Osteoblast (primary cell): ENCODE measurements around the gene COG6. TPM values are rescaled to one million over a fixed set of nuclear protein-coding genes. Genes with fewer than 3 reads are reported as not detected.
A peak's percentile ranks its signal among the peaks of the same experiment; 100 is the strongest.

Source experiments
- DNase-seq: peaks from one replicate; pipeline ENCODE4 v3.0.0; 2011; ENCODE audit warnings: low spot score, mixed read lengths; ENCODE audit not compliant: insufficient read length; ENCODE audit errors: missing footprints
- H2AFZ ChIP-seq: 2 replicates; pipeline ENCODE4 v1.6.0; 2011; ENCODE audit warnings: mild to moderate bottlenecking, low read length
- H3K27ac ChIP-seq: 2 replicates; pipeline ENCODE4 v1.5.1; 2011; ENCODE audit warnings: mild to moderate bottlenecking, low read depth, low read length, moderate library complexity
- H3K27me3 ChIP-seq: 2 replicates; pipeline ENCODE4 v1.6.0; 2012; ENCODE audit warnings: mild to moderate bottlenecking, control low read depth, inconsistent platforms, low read length, moderate library complexity; ENCODE audit not compliant: insufficient read depth
- H3K36me3 ChIP-seq: 2 replicates; pipeline ENCODE4 v1.5.1; 2011; ENCODE audit warnings: mild to moderate bottlenecking, low read length, control low read depth, moderate library complexity; ENCODE audit not compliant: insufficient read depth
- H3K4me1 ChIP-seq: 2 replicates; pipeline ENCODE4 v1.5.1; 2011; ENCODE audit warnings: mild to moderate bottlenecking, low read length, control low read depth, moderate library complexity; ENCODE audit not compliant: insufficient read depth
- H3K4me2 ChIP-seq: 2 replicates; pipeline ENCODE4 v1.6.0; 2011; ENCODE audit warnings: mild to moderate bottlenecking, low read length; ENCODE audit not compliant: insufficient read depth
- H3K4me3 ChIP-seq: fragments of 200-600 bp; sonication (generic); 3 replicates; pipeline ENCODE4 v1.5.1; 2012; ENCODE audit warnings: mild to moderate bottlenecking, low read length, inconsistent platforms; ENCODE audit not compliant: insufficient read depth
- H3K79me2 ChIP-seq: 2 replicates; pipeline ENCODE4 v1.6.0; 2012; ENCODE audit warnings: mild to moderate bottlenecking, low read length, control low read depth, inconsistent platforms; ENCODE audit not compliant: insufficient read depth
- H3K9me3 ChIP-seq: 2 replicates; pipeline ENCODE4 v1.5.1; 2011; ENCODE audit warnings: low read depth, low read length, control low read depth
- H4K20me1 ChIP-seq: 2 replicates; pipeline ENCODE4 v1.6.0; 2012; ENCODE audit warnings: mild to moderate bottlenecking, low read length, control low read depth; ENCODE audit not compliant: insufficient read depth
- CTCF ChIP-seq: IDR thresholded peaks from 2 replicates; pipeline ENCODE4 v1.5.1; 2011; ENCODE audit warnings: mild to moderate bottlenecking, low read depth, low read length, moderate library complexity; ENCODE audit errors: extremely low read depth
- total RNA-seq: library from RNA; depleted of rRNA; stranded (reverse); fragments of >200 nt; gene quantifications from 2 replicates; pipeline ENCODE4 v1.2.3, GENCODE V29; 2012

COG6 gene
- total RNA-seq, 1 donor: 36.2 TPM

GRCh38 chr13:39692660-39693438 lies 37.4 kb downstream of the COG6 start:
- Histone ChIP-seq H4K20me1 (no peaks in the 10 kb centered on the region), H2AFZ (no peak overlapping the region), H3K9me3 (no peaks in the 10 kb centered on the region), H3K27ac (no peak overlapping the region), H3K36me3 (peaks cover 25% of the 10 kb centered on the region), H3K27me3 (no peaks in the 10 kb centered on the region), H3K4me3 (no peak overlapping the region), H3K79me2 (no peaks in the 10 kb centered on the region), H3K4me2 (no peak overlapping the region), H3K4me1 (peaks cover 9% of the 10 kb centered on the region)
- no peak for DNase-seq
- TF ChIP-seq CTCF: no peak

GRCh38 chr13:39699274-39699673 lies 43.8 kb downstream of the COG6 start:
- Histone ChIP-seq H3K4me3 (no peak overlapping the region), H3K4me1 (no peaks in the 10 kb centered on the region), H3K27me3 (no peaks in the 10 kb centered on the region), H3K9me3 (no peaks in the 10 kb centered on the region), H3K79me2 (no peaks in the 10 kb centered on the region), H2AFZ (no peak overlapping the region), H4K20me1 (no peaks in the 10 kb centered on the region), H3K4me2 (peak overlapping the region; percentile 45), H3K36me3 (peaks cover 14% of the 10 kb centered on the region), H3K27ac (no peak overlapping the region)
- no peak for DNase-seq
- TF ChIP-seq CTCF: no peak

GRCh38 chr13:39712626-39713025 lies 57.2 kb downstream of the COG6 start:
- H3K79me2 ChIP-seq: no peaks in the 10 kb centered on the region
- no peak overlapping the region for H3K27ac ChIP-seq
- DNase-seq: no peak
- H3K4me1 ChIP-seq: no peaks in the 10 kb centered on the region
- no peaks in the 10 kb centered on the region for H4K20me1 ChIP-seq
- no peak overlapping the region for H3K4me3 ChIP-seq
- no peak overlapping the region for H2AFZ ChIP-seq
- H3K36me3 ChIP-seq: no peaks in the 10 kb centered on the region
- no peaks in the 10 kb centered on the region for H3K9me3 ChIP-seq
- H3K27me3 ChIP-seq: no peaks in the 10 kb centered on the region
- no peak overlapping the region for H3K4me2 ChIP-seq
- TF ChIP-seq CTCF: no peak

GRCh38 chr13:39729156-39729555 lies 73.7 kb downstream of the COG6 start:
- Histone ChIP-seq H3K27me3 (no peaks in the 10 kb centered on the region), H3K4me3 (no peak overlapping the region), H3K4me1 (no peaks in the 10 kb centered on the region), H3K9me3 (no peaks in the 10 kb centered on the region), H3K4me2 (no peak overlapping the region), H2AFZ (no peak overlapping the region), H3K79me2 (no peaks in the 10 kb centered on the region), H3K36me3 (peaks cover 25% of the 10 kb centered on the region), H3K27ac (no peak overlapping the region), H4K20me1 (no peaks in the 10 kb centered on the region)
- TF ChIP-seq CTCF: no peak
- DNase-seq: no peak
